Stimulated activated CD4-positive, alpha-beta T cell treated with anti-CD3 and anti-CD28 coated beads, Interleukin-12 subunit alpha, Interleukin-12 subunit beta, amount 100 ng/mL, for 48 hours (primary cell): Measurements from ENCODE around the gene SOWAHD.
"Not testable (repeated sequence)": the region's sequence is repeated elsewhere in the genome, so short reads cannot be mapped to it uniquely, and the experiment has no call there.

Source experiments
- DNase-seq, 3 donors: peaks; one replicate each; pipeline ENCODE4 v3.0.0-alpha.2; 2020; ENCODE audit warnings: low read depth in 2 of 3, low spot score in 1 of 3

The SOWAHD gene

GRCh38 chrX:119757979-119758730, at the start of gene SOWAHD:
TSS of gene SOWAHD (plus strand) at chrX:119758588. CDS start at chrX:119758668, 80 bp downstream.
- no peak for DNase-seq

GRCh38 chrX:119708936-119709335, 49.5 kb upstream of the SOWAHD start:
- no peak for DNase-seq

- no peak for DNase-seq
Measured at GRCh38 chrX:119709630-119710029, 48.8 kb upstream of the SOWAHD start.

GRCh38 chrX:119721487-119721886, 36.9 kb upstream of the SOWAHD start:
- DNase-seq: no peak

- no peak for DNase-seq
Measured at GRCh38 chrX:119721926-119722325, 36.5 kb upstream of the SOWAHD start.

GRCh38 chrX:119726900-119727555, 31.4 kb upstream of the SOWAHD start:
- DNase-seq: peak in 2 of 3 donors; percentile 0 to 6

GRCh38 chrX:119728487-119728886, 29.9 kb upstream of the SOWAHD start:
- no peak for DNase-seq

GRCh38 chrX:119729408-119730201, 28.8 kb upstream of the SOWAHD start:
- peak; percentile 20 to 71 (median 37) for DNase-seq

- DNase-seq: no peak
Measured at GRCh38 chrX:119734897-119735339, 23.5 kb upstream of the SOWAHD start.

GRCh38 chrX:119735467-119735866, 22.9 kb upstream of the SOWAHD start:
- DNase-seq: no peak

GRCh38 chrX:119736206-119736764, 22.1 kb upstream of the SOWAHD start:
- no peak for DNase-seq

GRCh38 chrX:119738742-119739141, 19.6 kb upstream of the SOWAHD start:
- no peak for DNase-seq

GRCh38 chrX:119745283-119745848, 13.0 kb upstream of the SOWAHD start:
- no peak for DNase-seq

- not testable (repeated sequence) for DNase-seq
Measured at GRCh38 chrX:119750131-119750530, 8.3 kb upstream of the SOWAHD start.

GRCh38 chrX:119750751-119751150, 7.6 kb upstream of the SOWAHD start:
- DNase-seq: not testable (repeated sequence)

GRCh38 chrX:119753001-119753400, 5.4 kb upstream of the SOWAHD start:
- no peak for DNase-seq

GRCh38 chrX:119753639-119754257, 4.6 kb upstream of the SOWAHD start:
- peak in 1 of 3 donors; percentile 73 for DNase-seq

GRCh38 chrX:119755981-119756533, 2.3 kb upstream of the SOWAHD start:
- peak; percentile 17 to 48 (median 36) for DNase-seq

- no peak for DNase-seq
Measured at GRCh38 chrX:119756926-119757635, 1.3 kb upstream of the SOWAHD start.

- DNase-seq: no peak
Measured at GRCh38 chrX:119757646-119757978, 776 bp upstream of the SOWAHD start.
